WTC11 (cell line): ENCODE results near the gene PEX5. TPM values are rescaled to one million over a fixed set of nuclear protein-coding genes. Genes with fewer than 3 reads are reported as not detected.

ENCODE experiments used
- ATAC-seq: fragments of 200-7000 bp; cut with Tn5 transposase; 2 replicates; pipeline ENCODE4 v1.10.0; 2021; ENCODE audit warnings: mild to moderate bottlenecking, moderate library complexity
- CTCF ChIA-PET: fragments of 300-600 bp; sonication (Branson Sonifier 250); formaldehyde crosslinking; loops from one replicate; lab custom pipeline; 2021; ENCODE audit warnings: antibody characterized with exemption; lab: Charles Lee
- POLR2A ChIA-PET: fragments of 350-600 bp; sonication (Branson Sonifier 250); formaldehyde crosslinking; loops from one replicate; lab custom pipeline; 2021; ENCODE audit warnings: antibody characterized with exemption; lab: Charles Lee
- DNase-seq: peaks from one replicate; pipeline ENCODE4 v3.0.0; 2021; ENCODE audit warnings: low spot score
- H3K27ac Mint-ChIP-seq: 2 replicates; pipeline ENCODE4 v1.8.0; 2021; ENCODE audit warnings: mixed read lengths
- H3K27me3 Mint-ChIP-seq: 2 replicates; pipeline ENCODE4 v1.8.0; 2021; ENCODE audit warnings: low read depth, mild to moderate bottlenecking, moderate library complexity, mixed read lengths
- H3K36me3 Mint-ChIP-seq: 2 replicates; pipeline ENCODE4 v1.8.0; 2021; ENCODE audit warnings: mixed read lengths
- H3K4me1 Mint-ChIP-seq: 2 replicates; pipeline ENCODE4 v1.8.0; 2022; ENCODE audit warnings: mixed read lengths
- H3K4me3 Mint-ChIP-seq: 2 replicates; pipeline ENCODE4 v1.8.0; 2021; ENCODE audit warnings: mild to moderate bottlenecking, moderate library complexity, mixed read lengths
- H3K9me3 Mint-ChIP-seq: 2 replicates; pipeline ENCODE4 v1.8.0; 2021; ENCODE audit warnings: mixed read lengths
- ATF1 ChIP-seq: sonication (generic); formaldehyde crosslinking; IDR thresholded peaks from 2 replicates; pipeline ENCODE4 v1.8.1; 2023; ENCODE audit warnings: mild to moderate bottlenecking, moderate library complexity, missing genetic modification reagents
- CDX4 ChIP-seq: fragments of 250-450 bp; sonication (Bioruptor Pico); IDR thresholded peaks from 2 replicates; pipeline ENCODE4 v1.9.0; 2021; ENCODE audit warnings: moderate library complexity, mild to moderate bottlenecking, inconsistent platforms, borderline replicate concordance
- E2F1 ChIP-seq: sonication (generic); formaldehyde crosslinking; IDR thresholded peaks from 2 replicates; pipeline ENCODE4 v1.8.0; 2022; ENCODE audit warnings: mild to moderate bottlenecking, missing genetic modification reagents
- EMX1 ChIP-seq: fragments of 250-450 bp; sonication (Bioruptor Pico); IDR thresholded peaks from 2 replicates; pipeline ENCODE4 v1.8.0; 2021; ENCODE audit warnings: mild to moderate bottlenecking
- GABPB1 ChIP-seq: sonication (generic); formaldehyde crosslinking; IDR thresholded peaks from 2 replicates; pipeline ENCODE4 v1.8.1; 2023; ENCODE audit warnings: mild to moderate bottlenecking, missing genetic modification reagents
- GTF2I ChIP-seq: fragments of 250-450 bp; sonication (Bioruptor Pico); conservative IDR thresholded peaks from 2 replicates; pipeline ENCODE4 v1.4.0; 2021; ENCODE audit warnings: mild to moderate bottlenecking
- KAT7 ChIP-seq: sonication (generic); formaldehyde crosslinking; IDR thresholded peaks from 2 replicates; pipeline ENCODE4 v1.8.1; 2023; ENCODE audit warnings: missing genetic modification reagents, mild to moderate bottlenecking, borderline replicate concordance
- NFATC4 ChIP-seq: fragments of 250-450 bp; sonication (Bioruptor Pico); IDR thresholded peaks from 2 replicates; pipeline ENCODE4 v1.9.0; 2021; ENCODE audit warnings: mild to moderate bottlenecking
- NR1H2 ChIP-seq: sonication (generic); formaldehyde crosslinking; IDR thresholded peaks from 2 replicates; pipeline ENCODE4 v1.9.0; 2021; ENCODE audit warnings: mild to moderate bottlenecking, moderate library complexity, missing genetic modification reagents
- NR2C2 ChIP-seq: sonication (generic); formaldehyde crosslinking; IDR thresholded peaks from 2 replicates; pipeline ENCODE4 v1.8.0; 2022; ENCODE audit warnings: mild to moderate bottlenecking, missing genetic modification reagents
- SOX15 ChIP-seq: fragments of 250-450 bp; sonication (Bioruptor Pico); IDR thresholded peaks from 2 replicates; pipeline ENCODE4 v1.9.0; 2021; ENCODE audit warnings: mild to moderate bottlenecking
- SP1 ChIP-seq: sonication (generic); formaldehyde crosslinking; conservative IDR thresholded peaks from 2 replicates; pipeline ENCODE4 v1.8.1; 2022; ENCODE audit warnings: missing genetic modification reagents
- TCF7 ChIP-seq: sonication (generic); formaldehyde crosslinking; IDR thresholded peaks from 2 replicates; pipeline ENCODE4 v1.8.0; 2022; ENCODE audit warnings: mild to moderate bottlenecking, low read depth, missing genetic modification reagents, moderate library complexity
- TEAD1 ChIP-seq: sonication (generic); formaldehyde crosslinking; IDR thresholded peaks from 2 replicates; pipeline ENCODE4 v1.8.0; 2022; ENCODE audit warnings: mild to moderate bottlenecking, missing genetic modification reagents
- TEAD4 ChIP-seq: sonication (generic); formaldehyde crosslinking; IDR thresholded peaks from 2 replicates; pipeline ENCODE4 v1.8.0; 2022; ENCODE audit warnings: mild to moderate bottlenecking, missing genetic modification reagents
- ZBTB21 ChIP-seq: sonication (generic); formaldehyde crosslinking; IDR thresholded peaks from 2 replicates; pipeline ENCODE4 v1.8.1; 2023; ENCODE audit warnings: mild to moderate bottlenecking, missing genetic modification reagents, borderline replicate concordance
- ZNF263 ChIP-seq: sonication (generic); formaldehyde crosslinking; IDR thresholded peaks from 2 replicates; pipeline ENCODE4 v1.8.1; 2022; ENCODE audit warnings: low read depth, mild to moderate bottlenecking, moderate library complexity, missing genetic modification reagents
- ZNF425 ChIP-seq: fragments of 250-450 bp; sonication (Bioruptor Pico); conservative IDR thresholded peaks from 2 replicates; pipeline ENCODE4 v1.9.0; 2021; ENCODE audit warnings: mild to moderate bottlenecking
- total RNA-seq: library from RNA; stranded (reverse); gene quantifications from 3 replicates; pipeline ENCODE4 v1.2.3, GENCODE V29; 2021
- TF ChIP-seq, protein P1 (sequence below): sonication (generic); formaldehyde crosslinking; IDR thresholded peaks from 2 replicates; pipeline ENCODE4 v1.8.1; 2022; ENCODE audit warnings: mild to moderate bottlenecking, missing genetic modification reagents, moderate library complexity, borderline replicate concordance
- TF ChIP-seq, protein P2 (sequence below): sonication (generic); formaldehyde crosslinking; IDR thresholded peaks from 2 replicates; pipeline ENCODE4 v1.8.0; 2022; ENCODE audit warnings: missing genetic modification reagents
- TF ChIP-seq, protein P3 (sequence below): sonication (generic); formaldehyde crosslinking; IDR thresholded peaks from 2 replicates; pipeline ENCODE4 v1.8.1; 2023; ENCODE audit warnings: mild to moderate bottlenecking, missing genetic modification reagents, moderate library complexity
- TF ChIP-seq, protein P4 (sequence below): fragments of 250-450 bp; sonication (Bioruptor Pico); IDR thresholded peaks from 2 replicates; pipeline ENCODE4 v1.8.0; 2021; ENCODE audit warnings: mild to moderate bottlenecking

The PEX5 gene
- total RNA-seq, 1 experiment from 2014 or later: 68.9 TPM

DNA sequence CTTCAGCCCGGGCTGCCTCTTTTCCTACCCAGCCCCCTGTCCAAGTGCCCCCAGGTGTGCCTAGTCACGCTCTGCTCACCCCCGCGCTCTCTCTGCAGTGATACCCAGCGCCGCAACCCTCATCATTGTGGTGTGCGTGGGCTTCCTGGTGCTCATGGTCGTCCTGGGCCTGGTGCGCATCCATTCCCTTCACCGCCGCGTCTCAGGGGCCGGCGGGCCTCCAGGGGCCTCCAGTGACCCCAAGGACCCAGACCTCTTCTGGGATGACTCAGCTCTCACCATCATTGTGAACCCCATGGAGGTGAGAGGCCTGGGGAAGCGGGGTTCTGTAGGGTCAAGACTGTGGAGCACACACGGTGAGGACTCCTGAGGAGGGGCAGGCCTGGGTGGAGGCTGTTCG lies 32.1 kb upstream of the PEX5 start:
- ChIA-PET CTCF (interaction anchor here (1.4 kb wide), 1 partner anchor 17 kb away, joined by 4 read pairs; no protein-coding TSS in a partner anchor), POLR2A (no interaction called here)
- H3K4me3 Mint-ChIP-seq: no peak overlapping the region
- TF ChIP-seq SOX15 (no peak), ZNF425 (CRISPR knock-in tag) (no peak), TCF7 (CRISPR knock-in tag) (no peak), ATF1 (CRISPR knock-in tag) (no peak), EMX1 (CRISPR knock-in tag) (no peak), TEAD4 (CRISPR knock-in tag) (no peak), TEAD1 (CRISPR knock-in tag) (no peak), ZBTB21 (no peak), SP1 (no peak), GABPB1 (CRISPR knock-in tag) (no peak), E2F1 (no peak), GTF2I (CRISPR knock-in tag) (no peak)
- TF ChIP-seq, protein P1, sequence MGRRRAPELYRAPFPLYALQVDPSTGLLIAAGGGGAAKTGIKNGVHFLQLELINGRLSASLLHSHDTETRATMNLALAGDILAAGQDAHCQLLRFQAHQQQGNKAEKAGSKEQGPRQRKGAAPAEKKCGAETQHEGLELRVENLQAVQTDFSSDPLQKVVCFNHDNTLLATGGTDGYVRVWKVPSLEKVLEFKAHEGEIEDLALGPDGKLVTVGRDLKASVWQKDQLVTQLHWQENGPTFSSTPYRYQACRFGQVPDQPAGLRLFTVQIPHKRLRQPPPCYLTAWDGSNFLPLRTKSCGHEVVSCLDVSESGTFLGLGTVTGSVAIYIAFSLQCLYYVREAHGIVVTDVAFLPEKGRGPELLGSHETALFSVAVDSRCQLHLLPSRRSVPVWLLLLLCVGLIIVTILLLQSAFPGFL (CRISPR knock-in tag): no peak
- TF ChIP-seq, all 79 proteins: peak for 0
- no peaks in the 10 kb centered on the region; the same call in 1 of the 2 replicates for H3K4me1 Mint-ChIP-seq
- ATAC-seq (no peak), DNase-seq (no peak)
- no peak overlapping the region for H3K27ac Mint-ChIP-seq
- no peaks in the 10 kb centered on the region for H3K9me3 Mint-ChIP-seq
- H3K27me3 Mint-ChIP-seq: peaks cover 10% of the 10 kb centered on the region
- no peaks in the 10 kb centered on the region for H3K36me3 Mint-ChIP-seq

DNA sequence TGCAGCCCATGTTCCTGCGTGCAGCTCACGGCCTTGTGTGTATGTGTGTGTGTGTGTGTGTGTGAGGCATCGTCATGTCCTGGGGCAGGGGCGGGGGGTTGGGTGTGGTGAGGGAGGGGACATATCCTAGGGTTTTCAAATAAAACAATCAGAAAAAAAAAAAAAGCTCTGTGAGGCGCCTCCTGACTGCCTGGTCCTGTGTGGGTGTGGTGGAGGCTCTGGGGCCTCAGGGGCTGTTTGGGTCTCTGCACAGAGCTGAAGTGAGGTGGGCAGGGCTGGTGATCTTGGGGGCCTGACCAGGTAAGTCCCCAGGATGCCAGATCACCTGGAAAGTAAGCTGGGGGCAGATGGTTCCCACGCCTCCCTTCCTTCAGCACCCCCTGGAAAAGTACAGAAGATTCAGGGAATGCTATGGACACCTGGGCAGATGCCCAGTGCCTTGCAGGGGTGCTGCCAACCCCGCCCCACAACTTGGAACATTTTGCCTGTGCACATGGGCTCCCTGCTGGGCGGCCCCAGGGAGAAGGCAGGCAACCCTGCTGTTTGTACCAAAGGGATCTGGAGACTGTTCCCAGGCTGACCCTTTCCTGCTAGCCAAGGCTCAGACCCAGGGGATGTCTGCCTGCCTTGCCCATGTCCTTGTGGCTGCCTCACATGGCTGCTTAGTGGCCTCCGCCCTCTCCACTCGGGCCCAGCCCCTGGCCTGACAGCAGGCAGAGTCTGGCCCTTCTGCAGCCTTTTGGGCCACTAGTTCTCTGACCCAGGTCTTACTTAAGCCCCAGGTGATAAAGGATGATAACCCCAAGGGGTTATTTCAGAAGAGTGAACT lies 30.5 kb upstream of the PEX5 start:
- H3K9me3 Mint-ChIP-seq: peaks cover 5% of the 10 kb centered on the region; the same call in 1 of the 2 replicates
- ATAC-seq (no peak), DNase-seq (no peak)
- ChIA-PET POLR2A (no interaction called here), CTCF (interaction anchor here (0.7 to 1.3 kb wide), 2 partner anchors 17 to 50 kb away, joined by 4 to 5 read pairs; partner anchors contain the start of gene C1RL)
- H3K4me1 Mint-ChIP-seq: peaks cover 4% of the 10 kb centered on the region; the same call in 1 of the 2 replicates
- peaks cover 24% of the 10 kb centered on the region for H3K27me3 Mint-ChIP-seq
- H3K36me3 Mint-ChIP-seq: 0 out of 2 replicates have a peak, but pooled peaks cover 2% of the 10 kb centered on the region
- H3K4me3 Mint-ChIP-seq: no peak overlapping the region
- H3K27ac Mint-ChIP-seq: no peak overlapping the region
- TF ChIP-seq EMX1 (CRISPR knock-in tag): no peak
- TF ChIP-seq CDX4 (CRISPR knock-in tag): no peak
- TF ChIP-seq, protein P2, sequence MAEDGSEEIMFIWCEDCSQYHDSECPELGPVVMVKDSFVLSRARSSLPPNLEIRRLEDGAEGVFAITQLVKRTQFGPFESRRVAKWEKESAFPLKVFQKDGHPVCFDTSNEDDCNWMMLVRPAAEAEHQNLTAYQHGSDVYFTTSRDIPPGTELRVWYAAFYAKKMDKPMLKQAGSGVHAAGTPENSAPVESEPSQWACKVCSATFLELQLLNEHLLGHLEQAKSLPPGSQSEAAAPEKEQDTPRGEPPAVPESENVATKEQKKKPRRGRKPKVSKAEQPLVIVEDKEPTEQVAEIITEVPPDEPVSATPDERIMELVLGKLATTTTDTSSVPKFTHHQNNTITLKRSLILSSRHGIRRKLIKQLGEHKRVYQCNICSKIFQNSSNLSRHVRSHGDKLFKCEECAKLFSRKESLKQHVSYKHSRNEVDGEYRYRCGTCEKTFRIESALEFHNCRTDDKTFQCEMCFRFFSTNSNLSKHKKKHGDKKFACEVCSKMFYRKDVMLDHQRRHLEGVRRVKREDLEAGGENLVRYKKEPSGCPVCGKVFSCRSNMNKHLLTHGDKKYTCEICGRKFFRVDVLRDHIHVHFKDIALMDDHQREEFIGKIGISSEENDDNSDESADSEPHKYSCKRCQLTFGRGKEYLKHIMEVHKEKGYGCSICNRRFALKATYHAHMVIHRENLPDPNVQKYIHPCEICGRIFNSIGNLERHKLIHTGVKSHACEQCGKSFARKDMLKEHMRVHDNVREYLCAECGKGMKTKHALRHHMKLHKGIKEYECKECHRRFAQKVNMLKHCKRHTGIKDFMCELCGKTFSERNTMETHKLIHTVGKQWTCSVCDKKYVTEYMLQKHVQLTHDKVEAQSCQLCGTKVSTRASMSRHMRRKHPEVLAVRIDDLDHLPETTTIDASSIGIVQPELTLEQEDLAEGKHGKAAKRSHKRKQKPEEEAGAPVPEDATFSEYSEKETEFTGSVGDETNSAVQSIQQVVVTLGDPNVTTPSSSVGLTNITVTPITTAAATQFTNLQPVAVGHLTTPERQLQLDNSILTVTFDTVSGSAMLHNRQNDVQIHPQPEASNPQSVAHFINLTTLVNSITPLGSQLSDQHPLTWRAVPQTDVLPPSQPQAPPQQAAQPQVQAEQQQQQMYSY (CRISPR knock-in tag): no peak
- TF ChIP-seq NFATC4 (CRISPR knock-in tag): no peak
- TF ChIP-seq, protein P3, sequence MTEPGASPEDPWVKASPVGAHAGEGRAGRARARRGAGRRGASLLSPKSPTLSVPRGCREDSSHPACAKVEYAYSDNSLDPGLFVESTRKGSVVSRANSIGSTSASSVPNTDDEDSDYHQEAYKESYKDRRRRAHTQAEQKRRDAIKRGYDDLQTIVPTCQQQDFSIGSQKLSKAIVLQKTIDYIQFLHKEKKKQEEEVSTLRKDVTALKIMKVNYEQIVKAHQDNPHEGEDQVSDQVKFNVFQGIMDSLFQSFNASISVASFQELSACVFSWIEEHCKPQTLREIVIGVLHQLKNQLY: no peak
- TF ChIP-seq TEAD1 (CRISPR knock-in tag): no peak
- TF ChIP-seq KAT7 (CRISPR knock-in tag): no peak
- TF ChIP-seq, protein P1 (CRISPR knock-in tag): no peak
- TF ChIP-seq NR2C2 (CRISPR knock-in tag): no peak
- TF ChIP-seq, protein P4, sequence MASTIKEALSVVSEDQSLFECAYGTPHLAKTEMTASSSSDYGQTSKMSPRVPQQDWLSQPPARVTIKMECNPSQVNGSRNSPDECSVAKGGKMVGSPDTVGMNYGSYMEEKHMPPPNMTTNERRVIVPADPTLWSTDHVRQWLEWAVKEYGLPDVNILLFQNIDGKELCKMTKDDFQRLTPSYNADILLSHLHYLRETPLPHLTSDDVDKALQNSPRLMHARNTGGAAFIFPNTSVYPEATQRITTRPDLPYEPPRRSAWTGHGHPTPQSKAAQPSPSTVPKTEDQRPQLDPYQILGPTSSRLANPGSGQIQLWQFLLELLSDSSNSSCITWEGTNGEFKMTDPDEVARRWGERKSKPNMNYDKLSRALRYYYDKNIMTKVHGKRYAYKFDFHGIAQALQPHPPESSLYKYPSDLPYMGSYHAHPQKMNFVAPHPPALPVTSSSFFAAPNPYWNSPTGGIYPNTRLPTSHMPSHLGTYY (CRISPR knock-in tag): no peak
- no peak for TF ChIP-seq NR1H2 (CRISPR knock-in tag)
- no peak for TF ChIP-seq ZNF263 (CRISPR knock-in tag)
